ENCODE measurements around the gene SART1.
A peak's percentile ranks its signal among the peaks of the same experiment; 100 is the strongest.

GRCh38 chr11:66022401-66023185 lies 61.1 kb downstream of the SART1 start:
- TF ChIP-seq CTCF (IDR thresholded peaks at IDR 0.05; ENCODE audit: insufficient read depth, low read length, poor library complexity, severe bottlenecking) (peak; percentile 86), EZH2phosphoT487 (conservative IDR thresholded peaks at IDR 0.05; ENCODE audit: low read length) (no peak)
